HG02981 (cell line): ENCODE data around the gene CADM1.

ENCODE experiments used
- ATAC-seq: cut with Tn5 transposase; IDR thresholded peaks from one replicate; pipeline ENCODE4 v1.9.1; 2021; ENCODE audit warnings: mild to moderate bottlenecking, moderate library complexity; ENCODE audit not compliant: unreplicated experiment

Gene CADM1

GRCh38 chr11:115256397-115257197 lies 247.6 kb downstream of the CADM1 start:
- ATAC-seq, result peak; percentile 71

GRCh38 chr11:115255006-115255762 lies 249.0 kb downstream of the CADM1 start:
- ATAC-seq, result no peak

GRCh38 chr11:115251126-115251525 lies 253.1 kb downstream of the CADM1 start:
- ATAC-seq, result no peak

GRCh38 chr11:115249061-115249578 lies 255.1 kb downstream of the CADM1 start:
- ATAC-seq, result no peak

- ATAC-seq, result no peak
Measured at GRCh38 chr11:115247953-115248352, 256.3 kb downstream of the CADM1 start.

GRCh38 chr11:115247361-115247760 lies 256.9 kb downstream of the CADM1 start:
- no peak for ATAC-seq

- ATAC-seq, result no peak
Measured at GRCh38 chr11:115244758-115245157, 259.5 kb downstream of the CADM1 start.

GRCh38 chr11:115244296-115244695 lies 259.9 kb downstream of the CADM1 start:
- ATAC-seq, result no peak

- no peak for ATAC-seq
Measured at GRCh38 chr11:115242982-115243381, 261.2 kb downstream of the CADM1 start.

- ATAC-seq, result no peak
Measured at GRCh38 chr11:115241899-115242298, 262.3 kb downstream of the CADM1 start.

- ATAC-seq, result no peak
Measured at GRCh38 chr11:115238791-115239190, 265.4 kb downstream of the CADM1 start.

GRCh38 chr11:115238086-115238485 lies 266.1 kb downstream of the CADM1 start:
- no peak for ATAC-seq

- ATAC-seq, result no peak
Measured at GRCh38 chr11:115237578-115237977, 266.6 kb downstream of the CADM1 start.

- no peak for ATAC-seq
Measured at GRCh38 chr11:115234794-115235193, 269.4 kb downstream of the CADM1 start.

- no peak for ATAC-seq
Measured at GRCh38 chr11:115226556-115226955, 277.7 kb downstream of the CADM1 start.

GRCh38 chr11:115224551-115224950 lies 279.7 kb downstream of the CADM1 start:
- ATAC-seq, result no peak

GRCh38 chr11:115222863-115223530 lies 281.2 kb downstream of the CADM1 start:
- ATAC-seq, result peak; percentile 45

- ATAC-seq, result peak; percentile 96
Measured at GRCh38 chr11:115222218-115222862, 281.9 kb downstream of the CADM1 start.

- ATAC-seq, result no peak
Measured at GRCh38 chr11:115221461-115222069, 282.6 kb downstream of the CADM1 start.

GRCh38 chr11:115220911-115221310 lies 283.3 kb downstream of the CADM1 start:
- no peak for ATAC-seq
